Ishikawa (cell line): ENCODE measurements around the gene GAREM1.

Experiments used
- CEBPB ChIP-seq: IDR thresholded peaks from 2 replicates; pipeline ENCODE4 v1.6.1; 2012
- CREB1 ChIP-seq: IDR thresholded peaks from 2 replicates; pipeline ENCODE4 v1.6.1; 2012; ENCODE audit warnings: low read depth
- EP300 ChIP-seq: IDR thresholded peaks from 2 replicates; pipeline ENCODE4 v1.6.1; 2012; ENCODE audit warnings: borderline replicate concordance
- FOXM1 ChIP-seq: IDR thresholded peaks from 2 replicates; pipeline ENCODE4 v1.6.1; 2012; ENCODE audit warnings: low read depth, borderline replicate concordance
- RAD21 ChIP-seq: IDR thresholded peaks from 2 replicates; pipeline ENCODE4 v1.6.1; 2012; ENCODE audit warnings: low read depth
- TAF1 ChIP-seq: IDR thresholded peaks from 2 replicates; pipeline ENCODE4 v1.6.1; 2012; ENCODE audit warnings: low read depth, mild to moderate bottlenecking
- TCF12 ChIP-seq: IDR thresholded peaks from 2 replicates; pipeline ENCODE4 v1.6.1; 2012; ENCODE audit warnings: low read depth
- TEAD4 ChIP-seq: IDR thresholded peaks from 2 replicates; pipeline ENCODE4 v1.6.1; 2012
- YY1 ChIP-seq: IDR thresholded peaks from 2 replicates; pipeline ENCODE4 v1.6.1; 2012; ENCODE audit warnings: low read depth
- ZBTB7A ChIP-seq: IDR thresholded peaks from 2 replicates; pipeline ENCODE4 v1.6.1; 2012; ENCODE audit warnings: low read depth
- TF ChIP-seq, protein P1 (sequence below): IDR thresholded peaks from 2 replicates; pipeline ENCODE4 v1.6.1; 2012; ENCODE audit warnings: low read depth, mild to moderate bottlenecking
- TF ChIP-seq, protein P2 (sequence below): IDR thresholded peaks from 2 replicates; pipeline ENCODE4 v1.6.1; 2012
- TF ChIP-seq, protein P3 (sequence below): IDR thresholded peaks from 2 replicates; pipeline ENCODE4 v1.6.1; 2012

DNA sequence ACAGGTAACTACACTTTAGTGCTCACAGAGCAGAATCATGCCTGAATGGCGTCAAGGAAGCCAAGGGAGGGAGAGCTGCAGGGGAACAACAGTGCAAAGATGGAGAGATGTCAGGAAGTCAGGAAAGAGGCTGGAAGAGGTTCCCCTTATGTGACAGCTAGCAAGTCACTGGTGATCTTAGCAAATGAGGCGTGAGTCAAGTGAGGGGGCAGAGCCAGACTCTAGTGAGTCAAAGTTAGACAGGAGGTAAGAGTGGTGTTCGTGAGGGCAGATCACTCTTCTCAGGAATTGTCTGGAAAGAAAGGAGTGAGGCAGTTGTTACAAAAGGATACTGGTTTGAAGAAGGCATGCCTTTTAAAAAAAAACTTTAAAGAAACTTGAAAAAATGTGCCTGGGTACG is 193.8 kb downstream of the GAREM1 start:
- TF ChIP-seq, protein P1, sequence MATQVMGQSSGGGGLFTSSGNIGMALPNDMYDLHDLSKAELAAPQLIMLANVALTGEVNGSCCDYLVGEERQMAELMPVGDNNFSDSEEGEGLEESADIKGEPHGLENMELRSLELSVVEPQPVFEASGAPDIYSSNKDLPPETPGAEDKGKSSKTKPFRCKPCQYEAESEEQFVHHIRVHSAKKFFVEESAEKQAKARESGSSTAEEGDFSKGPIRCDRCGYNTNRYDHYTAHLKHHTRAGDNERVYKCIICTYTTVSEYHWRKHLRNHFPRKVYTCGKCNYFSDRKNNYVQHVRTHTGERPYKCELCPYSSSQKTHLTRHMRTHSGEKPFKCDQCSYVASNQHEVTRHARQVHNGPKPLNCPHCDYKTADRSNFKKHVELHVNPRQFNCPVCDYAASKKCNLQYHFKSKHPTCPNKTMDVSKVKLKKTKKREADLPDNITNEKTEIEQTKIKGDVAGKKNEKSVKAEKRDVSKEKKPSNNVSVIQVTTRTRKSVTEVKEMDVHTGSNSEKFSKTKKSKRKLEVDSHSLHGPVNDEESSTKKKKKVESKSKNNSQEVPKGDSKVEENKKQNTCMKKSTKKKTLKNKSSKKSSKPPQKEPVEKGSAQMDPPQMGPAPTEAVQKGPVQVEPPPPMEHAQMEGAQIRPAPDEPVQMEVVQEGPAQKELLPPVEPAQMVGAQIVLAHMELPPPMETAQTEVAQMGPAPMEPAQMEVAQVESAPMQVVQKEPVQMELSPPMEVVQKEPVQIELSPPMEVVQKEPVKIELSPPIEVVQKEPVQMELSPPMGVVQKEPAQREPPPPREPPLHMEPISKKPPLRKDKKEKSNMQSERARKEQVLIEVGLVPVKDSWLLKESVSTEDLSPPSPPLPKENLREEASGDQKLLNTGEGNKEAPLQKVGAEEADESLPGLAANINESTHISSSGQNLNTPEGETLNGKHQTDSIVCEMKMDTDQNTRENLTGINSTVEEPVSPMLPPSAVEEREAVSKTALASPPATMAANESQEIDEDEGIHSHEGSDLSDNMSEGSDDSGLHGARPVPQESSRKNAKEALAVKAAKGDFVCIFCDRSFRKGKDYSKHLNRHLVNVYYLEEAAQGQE: no peak
- TF ChIP-seq RAD21: no peak
- no peak for TF ChIP-seq FOXM1
- TF ChIP-seq YY1: no peak
- no peak for TF ChIP-seq TAF1
- TF ChIP-seq TCF12: no peak
- TF ChIP-seq, protein P2, sequence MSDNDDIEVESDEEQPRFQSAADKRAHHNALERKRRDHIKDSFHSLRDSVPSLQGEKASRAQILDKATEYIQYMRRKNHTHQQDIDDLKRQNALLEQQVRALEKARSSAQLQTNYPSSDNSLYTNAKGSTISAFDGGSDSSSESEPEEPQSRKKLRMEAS: no peak
- no peak for TF ChIP-seq CREB1
- no peak for TF ChIP-seq EP300
- TF ChIP-seq TEAD4: no peak
- TF ChIP-seq CEBPB: no peak
- no peak for TF ChIP-seq ZBTB7A
- TF ChIP-seq, protein P3, sequence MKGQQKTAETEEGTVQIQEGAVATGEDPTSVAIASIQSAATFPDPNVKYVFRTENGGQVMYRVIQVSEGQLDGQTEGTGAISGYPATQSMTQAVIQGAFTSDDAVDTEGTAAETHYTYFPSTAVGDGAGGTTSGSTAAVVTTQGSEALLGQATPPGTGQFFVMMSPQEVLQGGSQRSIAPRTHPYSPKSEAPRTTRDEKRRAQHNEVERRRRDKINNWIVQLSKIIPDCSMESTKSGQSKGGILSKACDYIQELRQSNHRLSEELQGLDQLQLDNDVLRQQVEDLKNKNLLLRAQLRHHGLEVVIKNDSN: no peak
